Progenitor cell of endocrine pancreas (in vitro differentiated cells): ENCODE measurements around the gene LTBP1. TPM values are rescaled to one million over a fixed set of nuclear protein-coding genes. Genes with fewer than 3 reads are reported as not detected.

Experiments
- DNase-seq: peaks from one replicate; pipeline ENCODE4 v3.0.0; 2021; ENCODE audit warnings: low spot score; ENCODE audit not compliant: unreplicated experiment
- H3K27ac Mint-ChIP-seq: 2 replicates; pipeline ENCODE4 v1.8.0; 2021; ENCODE audit warnings: mild to moderate bottlenecking, moderate library complexity, mixed read lengths
- H3K27me3 Mint-ChIP-seq: 2 replicates; pipeline ENCODE4 v1.8.0; 2021; ENCODE audit warnings: mixed read lengths
- H3K36me3 Mint-ChIP-seq: 2 replicates; pipeline ENCODE4 v1.8.0; 2022; ENCODE audit warnings: mixed read lengths; ENCODE audit not compliant: insufficient read depth
- H3K4me1 Mint-ChIP-seq: 2 replicates; pipeline ENCODE4 v1.8.0; 2021; ENCODE audit warnings: low read depth, mixed read lengths
- H3K4me3 Mint-ChIP-seq: 2 replicates; pipeline ENCODE4 v1.8.0; 2021; ENCODE audit warnings: low read depth, mild to moderate bottlenecking, moderate library complexity, mixed read lengths
- H3K9me3 Mint-ChIP-seq: 2 replicates; pipeline ENCODE4 v1.8.0; 2021; ENCODE audit warnings: low read depth, mixed read lengths
- total RNA-seq: library from RNA; stranded (reverse); gene quantifications from 2 replicates; pipeline ENCODE4 v1.2.1, GENCODE V29; 2021
- TF ChIP-seq, protein P1 (sequence below): fragments of 200-600 bp; sonication (generic); IDR thresholded peaks from one replicate; pipeline ENCODE4 v1.5.0; 2021; ENCODE audit warnings: antibody characterized with exemption, mild to moderate bottlenecking; ENCODE audit not compliant: unreplicated experiment

Gene LTBP1
- total RNA-seq, 1 donor from 2014 or later: 63.0 TPM

DNA sequence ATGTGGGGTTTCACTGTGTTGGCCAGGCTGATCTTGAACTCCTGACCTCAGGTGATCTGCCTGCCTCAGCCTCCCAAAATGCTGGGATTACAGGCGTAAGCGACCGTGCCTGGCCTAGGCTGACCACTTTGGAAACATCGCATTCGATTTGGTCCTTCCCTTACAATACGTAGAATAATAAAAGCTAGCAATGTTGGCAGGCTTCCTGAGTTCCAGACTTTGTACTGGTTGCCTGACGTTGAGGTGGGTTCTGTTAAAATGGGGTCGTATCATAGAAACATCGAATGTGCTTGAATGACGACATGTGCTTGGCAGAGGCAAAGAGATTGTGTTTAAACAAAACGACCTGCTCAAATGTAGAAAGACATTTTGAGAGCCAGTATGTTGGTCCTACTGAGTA is 56.1 kb downstream of the LTBP1 start:
- H3K36me3 Mint-ChIP-seq: no peaks in the 10 kb centered on the region

GRCh38 chr2:33005057-33005456 is 58.3 kb downstream of the LTBP1 start:
- DNase-seq: no peak
- Mint-ChIP-seq H3K4me3 (no peak overlapping the region), H3K9me3 (no peaks in the 10 kb centered on the region), H3K36me3 (no peaks in the 10 kb centered on the region), H3K27ac (no peak overlapping the region), H3K27me3 (no peaks in the 10 kb centered on the region), H3K4me1 (peaks cover 2% of the 10 kb centered on the region)
- TF ChIP-seq, protein P1, sequence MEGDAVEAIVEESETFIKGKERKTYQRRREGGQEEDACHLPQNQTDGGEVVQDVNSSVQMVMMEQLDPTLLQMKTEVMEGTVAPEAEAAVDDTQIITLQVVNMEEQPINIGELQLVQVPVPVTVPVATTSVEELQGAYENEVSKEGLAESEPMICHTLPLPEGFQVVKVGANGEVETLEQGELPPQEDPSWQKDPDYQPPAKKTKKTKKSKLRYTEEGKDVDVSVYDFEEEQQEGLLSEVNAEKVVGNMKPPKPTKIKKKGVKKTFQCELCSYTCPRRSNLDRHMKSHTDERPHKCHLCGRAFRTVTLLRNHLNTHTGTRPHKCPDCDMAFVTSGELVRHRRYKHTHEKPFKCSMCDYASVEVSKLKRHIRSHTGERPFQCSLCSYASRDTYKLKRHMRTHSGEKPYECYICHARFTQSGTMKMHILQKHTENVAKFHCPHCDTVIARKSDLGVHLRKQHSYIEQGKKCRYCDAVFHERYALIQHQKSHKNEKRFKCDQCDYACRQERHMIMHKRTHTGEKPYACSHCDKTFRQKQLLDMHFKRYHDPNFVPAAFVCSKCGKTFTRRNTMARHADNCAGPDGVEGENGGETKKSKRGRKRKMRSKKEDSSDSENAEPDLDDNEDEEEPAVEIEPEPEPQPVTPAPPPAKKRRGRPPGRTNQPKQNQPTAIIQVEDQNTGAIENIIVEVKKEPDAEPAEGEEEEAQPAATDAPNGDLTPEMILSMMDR: no peak

More for the DNA sequence above, 56.1 kb downstream of the LTBP1 start:
- no peak for DNase-seq
- Mint-ChIP-seq H3K27ac (no peak overlapping the region), H3K9me3 (no peaks in the 10 kb centered on the region), H3K4me3 (no peak overlapping the region), H3K4me1 (peaks cover 2% of the 10 kb centered on the region), H3K27me3 (no peaks in the 10 kb centered on the region)
- TF ChIP-seq, protein P1: no peak

GRCh38 chr2:33008716-33009115 is 62.0 kb downstream of the LTBP1 start:
- no peak overlapping the region for H3K27ac Mint-ChIP-seq
- H3K4me1 Mint-ChIP-seq: peaks cover 5% of the 10 kb centered on the region
- no peak overlapping the region for H3K4me3 Mint-ChIP-seq

DNA sequence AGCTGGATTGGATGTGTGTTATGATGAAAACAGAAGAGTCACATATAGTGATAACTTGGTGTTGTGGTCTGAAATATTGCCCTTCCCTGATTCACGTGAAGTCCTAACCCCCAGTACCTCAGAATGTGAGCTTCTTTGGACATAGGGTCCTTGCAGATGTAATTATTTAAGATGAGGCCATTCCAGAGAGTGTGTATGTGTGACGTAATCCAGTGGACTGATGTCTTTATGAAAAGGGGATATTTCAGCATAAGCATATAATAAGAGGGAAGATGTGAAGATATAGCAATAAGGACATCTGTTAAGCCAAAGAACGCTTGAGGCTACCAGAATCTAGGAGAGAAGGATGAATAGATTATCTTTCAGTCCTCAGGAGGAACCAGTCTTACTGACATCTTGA is 62.5 kb downstream of the LTBP1 start:
- Mint-ChIP-seq H3K36me3 (no peaks in the 10 kb centered on the region), H3K27me3 (no peaks in the 10 kb centered on the region), H3K9me3 (no peaks in the 10 kb centered on the region), H3K4me3 (no peak overlapping the region), H3K27ac (no peak overlapping the region), H3K4me1 (peaks cover 10% of the 10 kb centered on the region)
- DNase-seq: no peak
- TF ChIP-seq, protein P1: no peak

More at GRCh38 chr2:33008716-33009115, 62.0 kb downstream of the LTBP1 start:
- TF ChIP-seq, protein P1: no peak
- no peaks in the 10 kb centered on the region for H3K9me3 Mint-ChIP-seq
- DNase-seq: no peak
- H3K27me3 Mint-ChIP-seq: no peaks in the 10 kb centered on the region
- no peaks in the 10 kb centered on the region for H3K36me3 Mint-ChIP-seq

- Mint-ChIP-seq H3K9me3 (no peaks in the 10 kb centered on the region), H3K4me1 (peaks cover 18% of the 10 kb centered on the region), H3K36me3 (no peaks in the 10 kb centered on the region), H3K27me3 (no peaks in the 10 kb centered on the region), H3K27ac (no peak overlapping the region), H3K4me3 (no peak overlapping the region)
- no peak for DNase-seq
- TF ChIP-seq, protein P1: no peak
Observed at GRCh38 chr2:33011373-33011772, 64.6 kb downstream of the LTBP1 start.
